Activated CD4-positive, alpha-beta T cell treated with anti-CD3 and anti-CD28 coated beads, Interleukin-2, Interleukin-4, amounts not matched to agents 100 ng/mL and 50 ng/mL, durations not matched to agents 16 hours and 8 hours (primary cell): ENCODE data around the gene HBA1.
A peak's percentile ranks its signal among the peaks of the same experiment; 100 is the strongest.
"Not testable (repeated sequence)": the region's sequence is repeated elsewhere in the genome, so short reads cannot be mapped to it uniquely, and the experiment has no call there.

Source experiments
- DNase-seq: peaks from one replicate; pipeline ENCODE4 v3.0.0-alpha.2; 2020; ENCODE audit warnings: low spot score

HBA1 gene

GRCh38 chr16:176006-176405, 474 bp upstream of the HBA1 start:
- not testable (repeated sequence) for DNase-seq

- no peak for DNase-seq
These were observed 928 bp downstream of the HBA1 start for GRCh38 chr16:177394-177822.

GRCh38 chr16:177981-178667, 1.6 kb downstream of the HBA1 start:
- no peak for DNase-seq

- no peak for DNase-seq
These were observed 2.2 kb downstream of the HBA1 start for GRCh38 chr16:178668-179015.

- no peak for DNase-seq
These were observed 3.0 kb downstream of the HBA1 start for GRCh38 chr16:179211-180092.

GRCh38 chr16:180101-180675, 3.7 kb downstream of the HBA1 start, which contains the start of gene HBQ1:
Gene HBQ1 (plus strand): TSS chr16:180459. CDS start chr16:180487, 28 bp downstream.
- no peak for DNase-seq

- peak; percentile 84 for DNase-seq
These were observed 4.4 kb downstream of the HBA1 start for GRCh38 chr16:180681-181564.

GRCh38 chr16:181565-182021, 5.1 kb downstream of the HBA1 start:
- no peak for DNase-seq

- DNase-seq, result no peak
These were observed 6.5 kb downstream of the HBA1 start for GRCh38 chr16:183005-183404.

- DNase-seq, result no peak
These were observed 8.7 kb downstream of the HBA1 start for GRCh38 chr16:185213-185612.

GRCh38 chr16:185691-186090, 9.2 kb downstream of the HBA1 start:
- DNase-seq, result no peak

- no peak for DNase-seq
These were observed 10.8 kb downstream of the HBA1 start for GRCh38 chr16:187330-187729.

- peak; percentile 24 for DNase-seq
These were observed 12.2 kb downstream of the HBA1 start for GRCh38 chr16:188674-189073.

- no peak for DNase-seq
These were observed 13.2 kb downstream of the HBA1 start for GRCh38 chr16:189604-190186.

GRCh38 chr16:191831-192230, 15.4 kb downstream of the HBA1 start:
- no peak for DNase-seq

- DNase-seq, result no peak
These were observed 16.2 kb downstream of the HBA1 start for GRCh38 chr16:192686-193085.

GRCh38 chr16:193441-193840, 17.0 kb downstream of the HBA1 start:
- DNase-seq, result no peak

- no peak for DNase-seq
These were observed 18.0 kb downstream of the HBA1 start for GRCh38 chr16:194516-194915.

GRCh38 chr16:200388-200787, 23.9 kb downstream of the HBA1 start:
- no peak for DNase-seq

GRCh38 chr16:203246-203645, 26.8 kb downstream of the HBA1 start:
- DNase-seq, result no peak

GRCh38 chr16:204046-204445, 27.6 kb downstream of the HBA1 start:
- not testable (repeated sequence) for DNase-seq
